ENCODE data around the gene TFPT. TPM values are rescaled to one million over a fixed set of nuclear protein-coding genes. Genes with fewer than 3 reads are reported as not detected.

The TFPT gene
- total and polyA plus RNA-seq, 2 of the 13 experiments (the other 11 are each of a cell fraction or from before 2014, with no cell fraction given): 8.4 to 10.7 TPM

GRCh38 chr19:54104998-54105715, 10.3 kb downstream of the TFPT start:
- TF ChIP-seq DNMT1 (CRISPR knock-in tag; IDR thresholded peaks at IDR 0.05) (no peak), TBX3 (IDR thresholded peaks at IDR 0.05; ENCODE audit: borderline replicate concordance) (no peak), ZNF709 (CRISPR knock-in tag; IDR thresholded peaks at IDR 0.05) (no peak), ZNF839 (CRISPR knock-in tag; IDR thresholded peaks at IDR 0.05; ENCODE audit: borderline replicate concordance) (no peak), ZNF83 (CRISPR knock-in tag; IDR thresholded peaks at IDR 0.05; ENCODE audit: borderline replicate concordance) (no peak), ZNF546 (CRISPR knock-in tag; conservative IDR thresholded peaks at IDR 0.05) (no peak), ZNF777 (CRISPR knock-in tag; IDR thresholded peaks at IDR 0.05) (no peak), KMT2B (CRISPR knock-in tag; IDR thresholded peaks at IDR 0.05) (no peak), SCMH1 (CRISPR knock-in tag; IDR thresholded peaks at IDR 0.05; ENCODE audit: borderline replicate concordance) (no peak), ZC3H13 (CRISPR knock-in tag; IDR thresholded peaks at IDR 0.05) (no peak), PHF8 (CRISPR knock-in tag; IDR thresholded peaks at IDR 0.05) (no peak), CREB3 (CRISPR knock-in tag; IDR thresholded peaks at IDR 0.05) (no peak), ELF3 (CRISPR knock-in tag; IDR thresholded peaks at IDR 0.05) (no peak), CAMTA2 (CRISPR knock-in tag; IDR thresholded peaks at IDR 0.05; ENCODE audit: borderline replicate concordance) (no peak), TOE1 (CRISPR knock-in tag; IDR thresholded peaks at IDR 0.05) (no peak), ZKSCAN1 (IDR thresholded peaks at IDR 0.05; ENCODE audit: low read length) (no peak)
- Histone ChIP-seq H3K4me3 (replicated peaks in 1 of 3; ENCODE audit: insufficient read depth in 1 of 3, low read depth in 2 of 3, low read length in 3 of 3) (no peak overlapping the region), H4K20me1 (ENCODE audit: insufficient read depth, low read length) (no peaks in the 10 kb centered on the region), H3K36me3 (replicated peaks in 1 of 2; ENCODE audit: control insufficient read depth in 1 of 2, insufficient read depth in 2 of 2, low read length in 2 of 2) (peaks cover 11 to 37% of the 10 kb centered on the region in 2 experiments; a peak in 4 of 5 replicates), H3K4me1 (ENCODE audit: insufficient read depth, low read length) (peaks cover 17% of the 10 kb centered on the region), H2AFZ (ENCODE audit: low read length) (no peak overlapping the region), H3K4me2 (ENCODE audit: low read depth, low read length) (no peak overlapping the region), H3K27me3 (ENCODE audit: control insufficient read depth in 1 of 2, insufficient read depth in 2 of 2, low read length in 2 of 2) (no peaks in the 10 kb centered on the region; a peak in 1 of 5 replicates), H3K27ac (ENCODE audit: extremely low read length, insufficient read depth, low read length) (no peak overlapping the region), H3K9ac (ENCODE audit: insufficient read depth, low read depth, low read length) (no peak overlapping the region), H3K9me3 (ENCODE audit: low read length) (no peaks in the 10 kb centered on the region), H3K79me2 (ENCODE audit: insufficient read depth, low read length) (peaks cover 9% of the 10 kb centered on the region)
- intact Hi-C loops (cut with micrococcal nuclease; ENCODE audit: unreplicated experiment): no loop called here
- ATAC-seq: no peak
- ChIA-PET CTCF (ENCODE audit: low intra/inter-chr PET ratio, low total read pairs) (no interaction called here), POLR2A (interaction anchor here (0.7 kb wide), 1 partner anchor 84 kb away, joined by 3 read pairs; the partner anchor contains the start of gene MBOAT7)
- BruUV-seq (replicated peaks): no TSS peak
- FAIRE-seq: no peak
- 95% methylated on average over 11 of the region's 11 CpGs for WGBS (ENCODE audit: low lambda C conversion rate)
- in situ Hi-C loops (cut with HindIII; ENCODE audit: extremely low pct_ligation_motif_present, low pct_unique_long_range_greater_than_20kb): no loop called here
- no peak for DNase-seq (ENCODE audit: low spot score)
